Measurements from ENCODE around the gene HMG20B. TPM values are rescaled to one million over a fixed set of nuclear protein-coding genes. Genes with fewer than 3 reads are reported as not detected.
A peak's percentile ranks its signal among the peaks of the same experiment; 100 is the strongest.
"Not testable (repeated sequence)": the region's sequence is repeated elsewhere in the genome, so short reads cannot be mapped to it uniquely, and the experiment has no call there.

The HMG20B gene
- total RNA-seq, 1 experiment from 2014 or later = 127 TPM

- no peak for DNase-seq (ENCODE audit: low read depth)
Measured at GRCh38 chr19:3556423-3556977, 16.2 kb upstream of the HMG20B start.

DNA sequence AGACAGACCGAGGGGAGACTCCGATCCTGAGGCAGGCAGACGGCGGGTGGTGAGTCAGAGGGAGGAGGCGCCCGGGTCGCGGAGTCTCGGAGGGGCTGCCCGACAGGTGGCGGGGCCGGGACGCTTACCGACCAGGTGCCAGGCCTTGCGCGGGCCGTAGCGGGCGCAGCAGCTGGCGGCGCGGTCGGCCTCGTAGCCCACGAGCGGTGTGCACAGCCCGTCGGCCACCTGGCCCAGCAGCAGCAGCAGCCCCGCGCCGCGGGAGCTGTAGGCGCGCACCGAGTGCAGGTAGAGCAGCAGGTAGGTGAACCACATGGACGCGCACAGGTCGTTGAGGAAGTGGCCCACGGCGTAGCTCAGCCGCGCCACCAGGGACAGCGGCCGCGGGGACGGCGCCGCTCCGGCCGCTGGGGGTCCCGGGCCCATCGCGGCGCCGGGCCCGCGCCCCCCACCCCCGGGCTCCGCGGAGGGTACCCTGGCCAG, 15.7 kb upstream of the HMG20B start:
- DNase-seq (ENCODE audit: low read depth) = no peak

- peak; percentile 90 for DNase-seq (ENCODE audit: low read depth)
Measured at GRCh38 chr19:3557461-3558248, 15.1 kb upstream of the HMG20B start, which contains the start of gene MFSD12. MFSD12 (minus strand) TSS chr19:3557586; CDS start chr19:3557403, 183 bp downstream.

GRCh38 chr19:3563709-3564524, 8.8 kb upstream of the HMG20B start:
- no peak for DNase-seq (ENCODE audit: low read depth)

GRCh38 chr19:3565139-3565538, 7.6 kb upstream of the HMG20B start:
- peak; percentile 52 for DNase-seq (ENCODE audit: low read depth)

DNA sequence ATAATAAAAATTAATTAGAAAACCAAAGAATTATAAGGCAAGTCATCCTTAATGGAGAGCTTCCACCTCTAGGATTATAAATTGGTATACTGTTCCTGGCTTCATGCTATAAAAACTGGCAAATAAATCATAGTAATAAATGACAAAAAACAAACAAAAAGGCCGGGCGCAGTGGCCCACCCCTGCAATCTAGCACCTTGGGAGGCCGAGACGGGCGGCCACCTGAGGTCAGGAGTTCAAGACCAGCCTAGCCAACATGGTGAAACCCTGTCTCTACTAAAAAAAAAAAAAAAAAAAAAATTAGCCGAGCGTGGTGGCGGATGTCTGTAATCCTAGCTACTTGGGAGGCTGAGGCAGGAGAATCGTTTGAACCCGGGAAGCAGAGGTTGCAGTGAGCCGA, 2.7 kb upstream of the HMG20B start:
- not testable (repeated sequence) for DNase-seq (ENCODE audit: low read depth)

GRCh38 chr19:3570606-3571011, 2.1 kb upstream of the HMG20B start:
- no peak for DNase-seq (ENCODE audit: low read depth)

DNA sequence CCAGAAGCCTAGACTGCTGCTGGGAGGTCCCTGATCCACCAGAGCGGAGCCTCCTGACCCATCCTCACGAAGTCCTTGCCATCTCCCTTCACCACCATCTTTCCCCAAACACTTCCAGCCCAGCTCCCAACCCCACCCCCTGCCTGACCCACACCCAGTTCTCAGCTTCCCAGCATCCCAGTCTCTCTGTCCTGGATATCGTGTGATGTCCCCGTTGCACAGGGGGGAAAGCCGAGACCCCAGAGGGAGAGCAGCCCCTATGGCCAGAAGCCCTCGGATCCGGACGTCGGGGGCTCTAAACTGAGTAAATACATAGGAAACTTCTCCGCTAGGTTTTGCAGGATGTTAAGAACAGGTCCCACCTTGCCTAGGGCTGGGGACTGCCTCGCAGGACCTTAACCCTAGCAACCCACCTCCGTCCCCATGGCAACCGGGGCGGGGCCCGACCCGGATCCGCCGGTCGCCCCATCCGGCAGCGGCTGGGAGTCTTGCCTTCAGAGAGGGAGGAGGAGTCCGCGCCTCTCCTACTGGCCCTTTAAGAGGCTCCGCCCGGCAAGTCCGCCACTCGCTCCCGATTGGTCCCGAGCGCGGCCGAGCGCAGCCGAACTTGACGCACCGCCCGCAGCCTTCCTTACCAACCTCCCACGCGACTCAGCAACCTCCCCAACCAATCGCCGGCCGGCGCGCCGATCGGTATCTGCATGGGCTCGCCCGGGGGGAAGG, 451 bp upstream of the HMG20B start:
- DNase-seq (ENCODE audit: low read depth) = peak; percentile 99

DNA sequence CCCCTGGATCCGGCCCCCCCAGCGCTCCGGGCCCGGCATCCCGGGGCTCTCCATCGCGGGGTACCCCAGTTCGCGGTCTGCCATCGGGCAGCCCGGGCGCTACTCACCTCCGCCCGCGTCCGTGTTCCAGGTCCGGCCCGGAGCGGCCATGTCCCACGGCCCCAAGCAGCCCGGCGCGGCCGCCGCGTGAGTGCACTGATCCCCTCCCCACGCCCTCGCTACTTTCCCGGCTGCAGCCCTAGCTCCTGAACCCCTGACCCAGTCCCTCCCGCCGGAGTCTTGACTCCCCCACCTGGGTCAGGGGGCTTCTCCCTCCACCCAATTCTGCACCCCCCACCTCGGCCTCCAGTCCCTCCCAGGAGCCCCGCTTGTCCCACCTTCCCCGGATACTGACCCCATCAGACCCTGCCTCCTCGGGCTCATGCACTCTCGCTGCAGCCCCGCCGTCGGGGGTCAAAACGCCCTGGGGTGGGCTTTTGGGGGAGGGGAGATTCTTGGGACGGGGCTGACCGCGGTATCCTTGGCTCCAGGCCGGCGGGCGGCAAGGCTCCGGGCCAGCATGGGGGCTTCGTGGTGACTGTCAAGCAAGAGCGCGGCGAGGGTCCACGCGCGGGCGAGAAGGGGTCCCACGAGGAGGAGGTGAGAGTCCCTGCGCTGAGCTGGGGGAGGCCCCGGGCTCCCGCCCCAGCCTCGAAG, 566 bp downstream of the HMG20B start:
- no peak for DNase-seq (ENCODE audit: low read depth)

DNA sequence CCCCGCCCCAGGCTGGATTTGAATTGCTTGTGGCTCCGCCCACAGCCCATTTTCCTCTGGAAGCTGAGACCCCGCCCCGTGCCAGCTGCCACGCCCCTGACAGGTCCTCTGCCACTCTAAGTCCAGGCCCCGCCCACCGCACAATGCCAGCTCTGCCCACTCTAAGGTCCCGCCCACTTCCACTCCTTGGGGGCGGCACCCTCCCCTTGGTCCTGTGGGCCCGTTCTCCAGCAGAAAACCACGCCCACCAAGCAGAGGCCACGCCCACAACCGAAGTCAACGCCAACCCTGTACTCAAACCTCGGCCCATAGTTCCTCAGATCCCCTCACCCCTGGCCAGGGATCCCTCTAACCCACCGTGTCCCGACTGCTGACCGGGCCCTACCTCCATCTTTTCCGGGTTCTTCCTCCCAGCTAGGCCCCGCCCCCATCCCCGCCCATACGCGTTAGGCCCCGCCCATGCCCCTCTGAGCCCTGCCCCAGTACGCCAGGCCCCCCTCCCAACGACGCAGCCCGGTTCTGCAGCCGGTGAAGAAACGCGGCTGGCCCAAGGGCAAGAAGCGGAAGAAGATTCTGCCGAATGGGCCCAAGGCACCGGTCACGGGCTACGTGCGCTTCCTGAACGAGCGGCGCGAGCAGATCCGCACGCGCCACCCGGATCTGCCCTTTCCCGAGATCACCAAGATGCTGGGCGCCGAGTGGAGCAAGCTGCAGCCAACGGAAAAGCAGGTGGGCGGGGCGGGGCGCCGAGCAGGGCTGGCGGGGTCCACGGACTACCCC, 1.3 kb downstream of the HMG20B start:
- DNase-seq (ENCODE audit: low read depth) = peak; percentile 93

GRCh38 chr19:3575260-3575741, 2.6 kb downstream of the HMG20B start:
- no peak for DNase-seq (ENCODE audit: low read depth)

GRCh38 chr19:3575949-3576673, 3.4 kb downstream of the HMG20B start:
- DNase-seq (ENCODE audit: low read depth) = no peak

DNA sequence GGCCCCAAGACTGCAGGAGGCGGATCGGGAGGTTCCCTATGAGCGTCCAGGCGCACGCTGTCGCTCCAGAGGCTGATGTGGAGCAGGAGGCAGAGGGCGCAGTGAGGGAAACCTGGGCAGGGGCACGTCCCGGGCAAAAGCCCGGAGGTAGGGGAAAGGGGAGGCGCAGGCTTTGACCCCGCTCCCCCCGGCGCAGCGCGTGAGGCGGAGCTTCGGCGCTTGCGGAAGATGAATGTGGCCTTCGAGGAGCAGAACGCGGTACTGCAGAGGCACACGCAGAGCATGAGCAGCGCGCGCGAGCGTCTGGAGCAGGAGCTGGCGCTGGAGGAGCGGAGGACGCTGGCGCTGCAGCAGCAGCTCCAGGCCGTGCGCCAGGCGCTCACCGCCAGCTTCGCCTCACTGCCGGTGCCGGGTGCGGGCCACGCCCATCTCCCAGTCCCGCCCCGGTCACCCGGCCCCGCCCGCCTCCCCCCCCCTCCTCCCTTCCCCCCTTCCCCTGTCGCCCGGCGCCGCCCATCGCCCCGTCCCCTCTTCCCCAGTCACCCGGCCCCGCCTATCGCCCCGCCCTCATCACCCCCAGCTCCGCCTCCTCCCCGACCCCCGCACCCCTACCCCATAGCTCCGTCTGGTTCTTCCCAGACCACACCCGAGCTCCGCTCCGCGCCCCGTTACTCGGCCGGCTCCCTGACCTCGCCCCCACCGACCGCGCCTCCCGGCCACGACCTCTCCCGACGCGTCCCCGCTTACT, 4.1 kb downstream of the HMG20B start:
- no peak for DNase-seq (ENCODE audit: low read depth)

DNA sequence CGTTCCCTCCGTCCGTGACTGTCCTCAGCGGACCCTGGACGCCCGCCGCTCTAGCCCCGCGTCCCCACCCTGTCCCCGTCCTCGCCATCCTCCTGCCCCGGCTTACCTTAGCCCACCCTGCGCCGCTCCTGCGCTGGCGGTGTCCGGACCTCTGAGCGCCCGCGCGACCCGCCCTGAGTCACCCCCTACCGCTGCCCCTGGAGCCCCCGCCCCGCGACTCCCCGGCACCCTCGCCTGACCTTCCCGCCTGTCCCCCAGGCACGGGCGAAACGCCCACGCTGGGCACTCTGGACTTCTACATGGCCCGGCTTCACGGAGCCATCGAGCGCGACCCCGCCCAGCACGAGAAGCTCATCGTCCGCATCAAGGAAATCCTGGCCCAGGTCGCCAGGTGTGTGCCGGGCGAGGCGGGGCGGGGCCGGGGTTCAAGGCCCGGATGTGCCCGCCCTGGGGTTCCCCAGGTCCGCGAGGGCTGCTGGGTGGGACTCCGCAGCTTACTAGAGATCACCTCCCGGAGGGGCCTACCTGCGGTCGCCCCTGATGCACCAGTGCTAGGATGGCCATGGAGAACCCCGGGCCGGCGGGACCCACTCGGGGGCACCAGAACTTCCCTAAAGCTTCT, 5.1 kb downstream of the HMG20B start:
- DNase-seq (ENCODE audit: low read depth) = no peak

DNA sequence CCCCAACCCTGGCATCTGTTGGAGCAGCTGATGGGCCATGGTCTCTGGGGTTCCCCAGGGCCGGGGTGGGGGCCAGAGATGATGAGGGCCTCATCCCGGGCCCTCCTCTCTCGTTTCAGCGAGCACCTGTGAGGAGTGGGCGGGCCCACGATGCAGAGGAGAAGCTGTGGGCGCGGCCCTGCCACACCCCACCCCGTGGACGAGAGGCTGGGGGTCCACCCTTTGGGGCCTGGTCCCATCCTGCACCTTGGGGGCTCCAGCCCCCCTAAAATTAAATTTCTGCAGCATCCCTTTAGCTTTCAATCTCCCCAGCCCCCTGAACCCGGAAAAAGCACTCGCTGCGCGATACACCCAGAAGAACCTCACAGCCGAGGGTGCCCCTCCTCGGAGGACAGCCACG, 5.6 kb downstream of the HMG20B start:
- no peak for DNase-seq (ENCODE audit: low read depth)

DNA sequence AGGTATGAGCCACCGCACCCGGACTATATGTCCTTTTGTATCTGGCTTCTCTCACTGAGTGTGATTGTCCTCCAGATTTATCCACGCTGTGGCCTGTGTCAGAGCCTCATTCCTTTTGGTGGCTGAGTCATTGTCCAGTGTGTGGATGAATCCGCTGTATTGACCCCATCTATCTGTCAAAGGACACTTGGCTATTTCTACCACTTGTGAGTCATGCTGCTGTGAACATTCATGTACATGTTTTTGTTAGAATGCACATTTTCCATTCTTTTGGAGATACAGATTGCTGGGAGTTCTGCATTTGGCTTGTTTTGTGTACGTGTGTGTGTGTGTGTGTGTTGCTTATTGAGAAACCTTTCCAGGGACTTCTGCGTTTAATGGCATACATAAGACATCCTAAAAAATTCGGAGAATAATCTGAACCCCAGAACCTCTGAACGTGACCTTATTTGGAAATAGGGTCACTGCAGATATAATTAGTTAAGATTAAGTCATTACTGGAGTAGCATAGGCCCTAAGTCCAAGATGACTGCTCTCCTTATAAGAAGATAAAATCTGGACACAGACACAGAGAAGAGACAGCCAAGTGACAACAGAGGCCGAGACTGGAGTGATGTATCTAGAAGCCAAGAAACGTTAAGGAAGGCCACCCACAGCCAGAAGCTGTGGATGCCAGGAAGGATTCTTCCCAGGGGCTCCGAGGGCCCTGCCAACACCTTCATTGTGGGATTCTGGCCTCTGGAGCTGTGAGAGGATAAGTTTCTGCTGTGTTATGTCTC, 7.6 kb downstream of the HMG20B start:
- peak; percentile 93 for DNase-seq (ENCODE audit: low read depth)

- not testable (repeated sequence) for DNase-seq (ENCODE audit: low read depth)
Measured at GRCh38 chr19:3581792-3582191, 9.0 kb downstream of the HMG20B start.
